ENCODE data around the gene SLC38A10. TPM values are rescaled to one million over a fixed set of nuclear protein-coding genes. Genes with fewer than 3 reads are reported as not detected.

Gene SLC38A10
- total and polyA plus RNA-seq, 2 of the 4 experiments (the other 2 are of a cell fraction): 12.7 to 46.7 TPM

- H3K36me3 ChIP-seq (ENCODE audit: control insufficient read depth, insufficient read depth, low read length): peaks cover 57% of the 10 kb centered on the region
Observed at GRCh38 chr17:81260171-81260570, 34.9 kb downstream of the SLC38A10 start.

More at GRCh38 chr17:81260171-81260570, 34.9 kb downstream of the SLC38A10 start:
- Histone ChIP-seq H3K4me1 (ENCODE audit: control insufficient read depth, insufficient read depth, low read length) (peaks cover 7% of the 10 kb centered on the region), H2BK20ac (ENCODE audit: low read depth, low read length) (no peak overlapping the region), H3K14ac (replicated peaks; ENCODE audit: low read depth, low read length) (no peak overlapping the region), H3K23ac (ENCODE audit: low read depth, low read length) (no peak overlapping the region), H4K91ac (ENCODE audit: insufficient read depth, low read depth, low read length) (no peak overlapping the region), H2AK9ac (replicated peaks; ENCODE audit: low read depth, low read length, poor library complexity) (peak overlapping the region; percentile 58), H3K9me1 (ENCODE audit: insufficient read depth, low read length) (no peaks in the 10 kb centered on the region), H4K5ac (ENCODE audit: low read depth, low read length) (no peak overlapping the region), H3K56ac (ENCODE audit: extremely low read depth, insufficient read depth, low read length) (no peak overlapping the region), H2AK5ac (ENCODE audit: low read depth, low read length) (no peak overlapping the region), H2BK5ac (ENCODE audit: low read depth, low read length, poor library complexity, severe bottlenecking) (no peak overlapping the region), H2AFZ (replicated peaks; ENCODE audit: low read length, poor library complexity) (no peak overlapping the region), H3K27ac (ENCODE audit: insufficient read depth, low read length) (no peak overlapping the region), H3K27me3 (ENCODE audit: control insufficient read depth, insufficient read depth, low read length) (no peaks in the 10 kb centered on the region), H2BK120ac (ENCODE audit: low read depth, low read length) (no peak overlapping the region), H3K9me3 (ENCODE audit: control insufficient read depth, insufficient read depth, low read length) (no peaks in the 10 kb centered on the region), H4K20me1 (ENCODE audit: insufficient read depth, low read length) (peaks cover 7% of the 10 kb centered on the region), H3K4me2 (ENCODE audit: low read depth, low read length) (no peak overlapping the region), H3K18ac (ENCODE audit: low read depth, low read length) (no peak overlapping the region), H3K9ac (ENCODE audit: low read depth, low read length) (no peak overlapping the region), H3K4ac (ENCODE audit: low read depth, low read length) (no peak overlapping the region), H4K8ac (ENCODE audit: low read depth in 2 of 2, low read length in 2 of 2) (no peak overlapping the region), H2BK15ac (ENCODE audit: low read depth, low read length) (no peak overlapping the region), H3K79me1 (ENCODE audit: low read depth in 1 of 2, low read length in 2 of 2) (peaks cover 0 to 3% of the 10 kb centered on the region in 2 experiments; a peak in 1 of 4 replicates), H3K4me3 (ENCODE audit: insufficient read depth, low read depth, low read length) (no peak overlapping the region)
- ChIA-PET CTCF (no interaction called here), POLR2A (ENCODE audit: unreplicated experiment) (no interaction called here)
- dilution Hi-C loops (cut with HindIII; ENCODE audit: low sequenced_read_pairs, unreplicated experiment) (no loop called here), intact Hi-C loops (cut with micrococcal nuclease) (no loop called here), in situ Hi-C loops (cut with MboI; ENCODE audit: low sequenced_read_pairs) (no loop called here)
- WGBS, 2 experiments (ENCODE audit: extremely low coverage in 2 of 2, insufficient read length in 1 of 2): 97% methylated on average over 13 of the region's 17 CpGs; no CpG with 5 or more reads in 1 of the 2 experiments
- BruUV-seq (replicated peaks): no TSS peak
- TF ChIP-seq CTCF (conservative IDR thresholded peaks at IDR 0.05; ENCODE audit: low read depth, low read length): no peak
- TF ChIP-seq RFX5 (IDR thresholded peaks at IDR 0.05; ENCODE audit: low read depth, low read length): no peak
- TF ChIP-seq RAD21 (IDR thresholded peaks at IDR 0.05; ENCODE audit: low read length): no peak
- TF ChIP-seq MAZ (IDR thresholded peaks at IDR 0.05; ENCODE audit: borderline replicate concordance, low read depth, low read length): no peak
- no peak for TF ChIP-seq CHD1 (IDR thresholded peaks at IDR 0.05; ENCODE audit: low read depth, low read length)
- no peak for TF ChIP-seq MXI1 (IDR thresholded peaks at IDR 0.05; ENCODE audit: borderline replicate concordance, low read depth, low read length)
- TF ChIP-seq MAFK (IDR thresholded peaks at IDR 0.05; ENCODE audit: low read depth, low read length): no peak
- no peak for TF ChIP-seq NFE2L2 (IDR thresholded peaks at IDR 0.05; ENCODE audit: low read depth, low read length)
- TF ChIP-seq USF2 (IDR thresholded peaks at IDR 0.05; ENCODE audit: low read depth, low read length): no peak
- no peak for TF ChIP-seq BHLHE40 (IDR thresholded peaks at IDR 0.05; ENCODE audit: low read depth, low read length)
- no peak for TF ChIP-seq POLR2A (IDR thresholded peaks at IDR 0.05; ENCODE audit: low read depth, low read length)
- TF ChIP-seq RCOR1 (IDR thresholded peaks at IDR 0.05; ENCODE audit: insufficient replicate concordance, low read length): no peak
- TF ChIP-seq FOS (IDR thresholded peaks at IDR 0.05; ENCODE audit: low read depth, low read length): no peak
- no peak for TF ChIP-seq SMC3 (IDR thresholded peaks at IDR 0.05; ENCODE audit: low read depth, low read length)
- TF ChIP-seq CEBPB (IDR thresholded peaks at IDR 0.05; ENCODE audit: low read depth, low read length): no peak
- TF ChIP-seq ELK1 (IDR thresholded peaks at IDR 0.05; ENCODE audit: borderline replicate concordance, low read depth, low read length): no peak
- no peak for ATAC-seq (ENCODE audit: low read depth)
- no peak for DNase-seq

Data from IMR-90 (cell line).